GM12864 (cell line): Measurements from ENCODE around the gene INSIG1.

Experiments
- DNase-seq: peaks from one replicate; pipeline ENCODE4 v3.0.0-alpha.2; 2011; ENCODE audit warnings: low read depth
- H3K4me3 ChIP-seq: 2 replicates; pipeline ENCODE4 v1.5.1; 2011; ENCODE audit warnings: mild to moderate bottlenecking, low read depth, low read length, control low read depth
- TF ChIP-seq, protein P1 (sequence below): IDR thresholded peaks from 2 replicates; pipeline ENCODE4 v1.5.1; 2011; ENCODE audit warnings: low read depth, mild to moderate bottlenecking, moderate library complexity, low read length, control low read depth, inconsistent platforms; ENCODE audit errors: missing control alignments

Gene INSIG1

DNA sequence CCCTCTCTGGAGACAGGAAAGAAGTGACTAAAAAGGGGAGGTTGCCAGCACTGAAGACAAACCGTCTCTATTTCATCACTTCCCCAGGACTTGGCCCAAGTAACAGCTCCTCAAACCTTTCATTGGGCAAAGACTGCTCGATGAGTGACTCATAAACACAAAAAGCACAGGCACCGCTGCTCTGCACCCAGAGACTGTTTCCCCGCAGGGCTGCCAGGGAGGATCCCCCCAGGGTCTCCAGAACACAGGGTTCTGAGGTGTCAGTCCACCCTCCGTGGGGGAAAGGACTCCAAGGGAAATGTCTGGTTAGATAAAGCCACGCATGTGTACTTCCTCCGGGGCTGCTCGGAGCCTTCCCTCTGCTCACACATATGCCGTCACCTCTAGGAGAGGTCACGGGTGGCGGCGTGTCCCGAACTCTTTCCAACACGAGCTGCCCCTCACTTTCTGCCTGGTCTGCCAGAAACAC lies 59.9 kb downstream of the INSIG1 start:
- DNase-seq = no peak
- TF ChIP-seq, protein P1, sequence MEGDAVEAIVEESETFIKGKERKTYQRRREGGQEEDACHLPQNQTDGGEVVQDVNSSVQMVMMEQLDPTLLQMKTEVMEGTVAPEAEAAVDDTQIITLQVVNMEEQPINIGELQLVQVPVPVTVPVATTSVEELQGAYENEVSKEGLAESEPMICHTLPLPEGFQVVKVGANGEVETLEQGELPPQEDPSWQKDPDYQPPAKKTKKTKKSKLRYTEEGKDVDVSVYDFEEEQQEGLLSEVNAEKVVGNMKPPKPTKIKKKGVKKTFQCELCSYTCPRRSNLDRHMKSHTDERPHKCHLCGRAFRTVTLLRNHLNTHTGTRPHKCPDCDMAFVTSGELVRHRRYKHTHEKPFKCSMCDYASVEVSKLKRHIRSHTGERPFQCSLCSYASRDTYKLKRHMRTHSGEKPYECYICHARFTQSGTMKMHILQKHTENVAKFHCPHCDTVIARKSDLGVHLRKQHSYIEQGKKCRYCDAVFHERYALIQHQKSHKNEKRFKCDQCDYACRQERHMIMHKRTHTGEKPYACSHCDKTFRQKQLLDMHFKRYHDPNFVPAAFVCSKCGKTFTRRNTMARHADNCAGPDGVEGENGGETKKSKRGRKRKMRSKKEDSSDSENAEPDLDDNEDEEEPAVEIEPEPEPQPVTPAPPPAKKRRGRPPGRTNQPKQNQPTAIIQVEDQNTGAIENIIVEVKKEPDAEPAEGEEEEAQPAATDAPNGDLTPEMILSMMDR = no peak
- H3K4me3 ChIP-seq = no peak overlapping the region

GRCh38 chr7:155358066-155358947 lies 60.6 kb downstream of the INSIG1 start:
- no peak overlapping the region for H3K4me3 ChIP-seq
- no peak for DNase-seq
- TF ChIP-seq, protein P1 = no peak

DNA sequence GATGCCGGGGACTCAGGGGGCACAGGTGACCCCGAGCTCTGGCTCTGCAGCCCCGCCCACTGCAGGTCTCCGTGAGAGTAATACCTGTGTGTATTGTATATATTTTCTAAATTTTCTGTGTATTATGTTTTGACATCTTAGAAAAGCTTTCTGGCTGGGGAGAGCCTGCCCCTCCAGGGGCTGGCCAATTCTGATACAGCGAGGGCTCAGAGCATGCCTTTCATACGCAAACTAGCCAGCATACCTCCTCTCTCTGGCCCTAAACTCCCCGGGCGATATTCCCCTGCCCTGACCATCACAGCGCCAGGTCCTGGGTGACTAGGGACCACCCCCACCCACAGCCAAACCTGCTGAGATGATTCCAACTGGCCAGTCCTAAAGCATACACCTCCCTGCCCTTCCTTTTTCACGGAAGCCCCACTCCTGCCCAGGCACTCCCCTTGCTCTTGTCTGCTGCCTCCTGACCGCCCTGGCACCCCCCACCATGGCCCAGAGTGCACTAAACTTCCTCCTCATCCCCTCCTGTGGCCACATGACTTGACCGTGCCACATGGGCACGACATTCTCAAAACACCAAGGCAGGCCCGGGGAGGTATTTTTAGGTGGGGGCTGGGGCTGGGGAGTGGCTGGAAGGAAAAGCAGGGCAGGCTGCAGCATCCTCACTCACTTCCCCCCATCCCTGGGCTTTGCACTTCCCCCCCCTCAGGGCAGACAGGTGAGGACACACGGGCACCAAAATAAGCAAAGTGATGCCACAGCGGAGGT lies 61.5 kb downstream of the INSIG1 start:
- DNase-seq = no peak
- no peak overlapping the region for H3K4me3 ChIP-seq
- TF ChIP-seq, protein P1 = no peak
